Choroid plexus epithelial cell (primary cell): ENCODE data around the gene COP1.
"Not testable (repeated sequence)": the region's sequence is repeated elsewhere in the genome, so short reads cannot be mapped to it uniquely, and the experiment has no call there.

Experiments
- DNase-seq: peaks from one replicate; pipeline ENCODE4 v3.0.0-alpha.2; 2010; ENCODE audit warnings: low read depth
- H3K4me3 ChIP-seq: 2 replicates; pipeline ENCODE4 v1.5.1; 2011; ENCODE audit warnings: low read depth, mild to moderate bottlenecking, control low read depth, low read length, moderate library complexity
- CTCF ChIP-seq: conservative IDR thresholded peaks from 2 replicates; pipeline ENCODE4 v1.5.1; 2011; ENCODE audit warnings: low read depth, mild to moderate bottlenecking, control low read depth, inconsistent platforms, low read length, moderate library complexity

COP1 gene

DNA sequence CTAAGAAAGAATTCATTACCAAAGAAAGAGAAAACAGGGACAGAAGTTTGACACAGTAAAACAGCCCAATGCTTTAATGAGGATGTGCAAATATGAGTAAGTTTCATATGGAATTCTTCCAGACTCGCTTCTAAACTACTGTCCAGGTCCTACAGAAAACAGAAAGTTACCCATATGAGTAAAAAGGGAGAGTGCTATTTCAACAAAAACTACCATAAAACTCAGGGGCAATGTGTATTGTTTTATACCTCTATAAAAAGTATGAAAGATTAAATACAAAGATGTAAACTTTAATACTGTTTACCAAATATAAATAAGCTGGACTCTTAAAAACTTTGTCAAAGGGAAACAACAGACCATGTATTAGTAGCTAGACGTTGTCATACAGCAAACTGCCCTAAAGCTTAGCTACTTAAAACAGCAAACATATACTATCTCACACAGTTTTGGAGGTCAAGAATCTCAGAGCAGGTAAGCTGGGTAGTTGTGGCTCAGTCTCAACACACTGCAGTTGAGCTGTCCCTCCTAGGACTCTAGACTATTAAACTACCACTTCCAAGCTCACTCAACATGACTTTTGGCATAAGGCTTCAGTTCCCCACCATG lies 174.9 kb downstream of the COP1 start:
- no peak for TF ChIP-seq CTCF
- no peak for DNase-seq
- H3K4me3 ChIP-seq: no peak overlapping the region

DNA sequence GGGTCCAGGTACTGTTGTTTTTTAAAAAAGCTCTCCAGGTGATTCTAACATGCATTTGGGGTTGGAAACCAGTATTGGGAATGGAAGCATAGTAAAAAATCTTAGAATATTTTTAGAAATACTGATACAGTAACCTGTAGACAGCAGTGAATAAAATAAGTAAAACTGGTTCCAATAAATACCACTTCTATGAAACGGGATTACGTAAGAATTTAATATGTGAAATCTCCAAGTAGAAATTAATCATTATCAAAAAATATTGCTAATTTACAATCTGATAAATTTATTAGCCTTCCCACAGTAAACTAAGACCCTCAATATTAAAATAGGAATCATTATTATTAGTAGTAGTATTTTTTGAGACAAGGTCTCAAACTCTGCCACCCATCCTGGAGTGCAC lies 177.5 kb downstream of the COP1 start:
- TF ChIP-seq CTCF: no peak
- no peak for DNase-seq
- no peak overlapping the region for H3K4me3 ChIP-seq

GRCh38 chr1:176029155-176029554 lies 177.9 kb downstream of the COP1 start:
- no peak for DNase-seq
- no peak for TF ChIP-seq CTCF
- H3K4me3 ChIP-seq: no peak overlapping the region

- DNase-seq, H3K4me3 ChIP-seq: not testable (repeated sequence)
Measured at GRCh38 chr1:176027934-176028333, 179.2 kb downstream of the COP1 start.

- TF ChIP-seq CTCF: no peak
- no peak overlapping the region for H3K4me3 ChIP-seq
- DNase-seq: no peak
Measured at GRCh38 chr1:176022574-176022973, 184.5 kb downstream of the COP1 start.

DNA sequence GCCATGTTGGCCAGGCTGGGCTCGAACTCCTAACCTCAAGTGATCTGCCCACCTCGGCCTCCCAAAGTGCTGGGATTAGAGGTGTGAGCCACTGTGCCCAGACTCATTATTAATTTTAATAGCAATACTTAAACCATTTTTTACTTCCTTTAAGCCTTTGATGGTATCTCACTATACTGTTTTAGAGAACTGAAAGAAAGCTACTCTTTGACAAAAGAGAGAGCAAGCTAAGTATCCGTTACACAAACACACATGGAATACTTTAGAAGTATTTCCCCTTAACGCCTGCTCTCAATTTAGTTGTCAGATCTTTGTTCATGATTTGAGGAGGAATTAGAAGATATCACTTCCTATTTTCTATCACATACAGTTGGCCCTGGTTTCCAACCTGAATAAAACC lies 189.4 kb downstream of the COP1 start:
- no peak for TF ChIP-seq CTCF
- no peak overlapping the region for H3K4me3 ChIP-seq
- no peak for DNase-seq

DNA sequence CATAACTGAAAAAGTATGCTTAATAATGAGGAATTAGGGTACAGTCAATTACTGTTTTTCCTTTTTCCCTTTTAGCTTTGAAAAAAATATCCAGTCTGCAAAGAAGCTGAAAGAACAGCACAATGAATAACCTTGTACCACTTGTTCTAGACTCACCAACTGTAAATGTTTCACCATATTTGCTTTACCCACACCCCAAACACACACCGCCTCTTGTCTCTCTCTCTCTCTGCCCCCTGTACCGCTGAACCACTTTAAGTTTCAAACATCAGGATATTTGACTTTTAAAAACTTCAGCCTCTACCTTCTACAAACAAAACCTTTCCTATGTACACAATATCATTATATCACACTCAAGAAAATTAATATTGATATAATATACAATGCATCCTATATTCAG lies 197.1 kb downstream of the COP1 start:
- no peak for DNase-seq
- no peak for TF ChIP-seq CTCF
- H3K4me3 ChIP-seq: no peak overlapping the region

GRCh38 chr1:176007756-176008389 lies 199.2 kb downstream of the COP1 start:
- not testable (repeated sequence) for DNase-seq, H3K4me3 ChIP-seq

- not testable (repeated sequence) for H3K4me3 ChIP-seq, DNase-seq
Measured at GRCh38 chr1:175994660-175995059, 212.4 kb downstream of the COP1 start.

DNA sequence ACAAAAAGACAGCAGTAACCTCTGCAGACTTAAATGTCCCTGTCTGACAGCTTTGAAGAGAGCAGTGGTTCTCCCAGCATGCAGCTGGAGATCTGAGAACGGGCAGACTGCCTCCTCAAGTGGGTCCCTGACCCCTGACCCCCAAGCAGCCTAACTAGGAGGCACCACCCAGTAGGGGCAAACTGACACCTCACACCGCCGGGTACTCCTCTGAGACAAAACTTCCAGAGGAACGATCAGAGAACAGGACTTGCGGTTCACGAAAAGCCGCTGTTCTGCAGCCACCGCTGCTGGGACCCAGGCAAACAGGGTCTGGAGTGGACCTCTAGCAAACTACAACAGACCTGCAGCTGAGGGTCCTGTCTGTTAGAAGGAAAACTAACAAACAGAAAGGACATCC lies 214.3 kb downstream of the COP1 start:
- H3K4me3 ChIP-seq, DNase-seq: not testable (repeated sequence)

DNA sequence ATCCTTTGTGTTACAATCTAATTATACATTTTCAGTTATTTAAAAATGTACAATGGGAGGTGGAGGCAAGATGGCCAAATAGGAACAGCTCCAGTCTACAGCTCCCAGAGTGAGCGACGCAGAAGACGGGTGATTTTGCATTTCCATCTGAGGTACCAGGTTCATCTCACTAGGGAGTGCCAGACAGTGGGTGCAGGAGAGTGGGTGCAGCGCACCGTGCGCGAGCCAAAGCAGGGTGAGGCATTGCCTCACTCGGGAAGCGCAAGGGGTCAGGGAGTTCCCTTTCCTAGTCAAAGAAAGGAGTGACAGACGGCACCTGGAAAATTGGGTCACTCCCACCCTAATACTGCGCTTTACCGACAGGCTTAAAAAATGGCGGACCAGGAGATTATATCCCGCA lies 214.9 kb downstream of the COP1 start:
- H3K4me3 ChIP-seq, DNase-seq: not testable (repeated sequence)
